Neutrophil (primary cell): ENCODE results near the gene XBP1.

Source experiments
- H3K27ac ChIP-seq: fragments of 200-600 bp; sonication (generic); 2 replicates; pipeline ENCODE4 v1.5.1; 2016; ENCODE audit warnings: mild to moderate bottlenecking, moderate library complexity
- H3K27me3 ChIP-seq: fragments of 200-600 bp; sonication (generic); 2 replicates; pipeline ENCODE4 v1.6.0; 2016; ENCODE audit warnings: mild to moderate bottlenecking
- H3K36me3 ChIP-seq: fragments of 200-600 bp; sonication (generic); 2 replicates; pipeline ENCODE4 v1.5.1; 2017
- H3K4me1 ChIP-seq, 2 experiments: fragments of 200-600 bp in 1 of 2; sonication (generic) in 1 of 2; 1 replicate in 1 of 2; 2 replicates in 1 of 2; pipeline versions ENCODE4 v1.5.1 to v1.6.1; 2013 to 2016; ENCODE audit warnings: low read depth in 1 of 2, low read length in 1 of 2, mild to moderate bottlenecking in 1 of 2, moderate library complexity in 1 of 2; ENCODE audit not compliant: control insufficient read depth in 1 of 2, insufficient read depth in 1 of 2
- H3K4me3 ChIP-seq, 2 experiments: fragments of 200-600 bp in 1 of 2; sonication (generic) in 1 of 2; 1 replicate in 1 of 2; 2 replicates in 1 of 2; pipeline ENCODE4 v1.5.1; 2013 to 2016; ENCODE audit warnings: low read depth in 1 of 2, low read length in 1 of 2, mild to moderate bottlenecking in 1 of 2, moderate library complexity in 1 of 2
- H3K9me3 ChIP-seq: fragments of 200-600 bp; sonication (generic); 2 replicates; pipeline ENCODE4 v1.5.1; 2016
- TF ChIP-seq, protein P1 (sequence below): fragments of 200-600 bp; sonication (generic); IDR thresholded peaks from 2 replicates; pipeline ENCODE4 v1.5.1; 2016; ENCODE audit warnings: antibody characterized with exemption

The XBP1 gene

DNA sequence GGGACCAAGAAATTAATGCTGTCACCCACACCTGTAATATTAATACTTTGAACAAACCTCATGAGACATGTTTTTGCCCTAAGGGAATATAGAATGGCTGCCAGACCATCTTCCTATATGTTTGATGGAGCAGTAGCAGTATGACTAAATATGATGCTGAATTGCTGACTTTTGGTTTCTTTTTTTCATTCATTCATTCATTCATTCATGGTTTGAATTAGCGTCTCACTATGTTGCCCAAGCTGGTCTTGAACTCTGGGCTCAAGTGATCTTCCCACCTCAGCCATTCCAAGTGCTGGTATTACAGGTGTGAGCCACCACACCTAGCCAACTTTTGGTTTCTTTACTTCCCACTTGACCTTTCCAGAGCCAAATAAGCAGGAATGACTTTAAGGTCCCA is 20.1 kb downstream of the XBP1 start:
- Histone ChIP-seq H3K36me3 (peaks cover 41% of the 10 kb centered on the region), H3K4me3 (no peak overlapping the region), H3K4me1 (no peaks in the 10 kb centered on the region), H3K9me3 (no peaks in the 10 kb centered on the region), H3K27me3 (no peaks in the 10 kb centered on the region), H3K27ac (no peak overlapping the region)
- TF ChIP-seq, protein P1, sequence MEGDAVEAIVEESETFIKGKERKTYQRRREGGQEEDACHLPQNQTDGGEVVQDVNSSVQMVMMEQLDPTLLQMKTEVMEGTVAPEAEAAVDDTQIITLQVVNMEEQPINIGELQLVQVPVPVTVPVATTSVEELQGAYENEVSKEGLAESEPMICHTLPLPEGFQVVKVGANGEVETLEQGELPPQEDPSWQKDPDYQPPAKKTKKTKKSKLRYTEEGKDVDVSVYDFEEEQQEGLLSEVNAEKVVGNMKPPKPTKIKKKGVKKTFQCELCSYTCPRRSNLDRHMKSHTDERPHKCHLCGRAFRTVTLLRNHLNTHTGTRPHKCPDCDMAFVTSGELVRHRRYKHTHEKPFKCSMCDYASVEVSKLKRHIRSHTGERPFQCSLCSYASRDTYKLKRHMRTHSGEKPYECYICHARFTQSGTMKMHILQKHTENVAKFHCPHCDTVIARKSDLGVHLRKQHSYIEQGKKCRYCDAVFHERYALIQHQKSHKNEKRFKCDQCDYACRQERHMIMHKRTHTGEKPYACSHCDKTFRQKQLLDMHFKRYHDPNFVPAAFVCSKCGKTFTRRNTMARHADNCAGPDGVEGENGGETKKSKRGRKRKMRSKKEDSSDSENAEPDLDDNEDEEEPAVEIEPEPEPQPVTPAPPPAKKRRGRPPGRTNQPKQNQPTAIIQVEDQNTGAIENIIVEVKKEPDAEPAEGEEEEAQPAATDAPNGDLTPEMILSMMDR: no peak

DNA sequence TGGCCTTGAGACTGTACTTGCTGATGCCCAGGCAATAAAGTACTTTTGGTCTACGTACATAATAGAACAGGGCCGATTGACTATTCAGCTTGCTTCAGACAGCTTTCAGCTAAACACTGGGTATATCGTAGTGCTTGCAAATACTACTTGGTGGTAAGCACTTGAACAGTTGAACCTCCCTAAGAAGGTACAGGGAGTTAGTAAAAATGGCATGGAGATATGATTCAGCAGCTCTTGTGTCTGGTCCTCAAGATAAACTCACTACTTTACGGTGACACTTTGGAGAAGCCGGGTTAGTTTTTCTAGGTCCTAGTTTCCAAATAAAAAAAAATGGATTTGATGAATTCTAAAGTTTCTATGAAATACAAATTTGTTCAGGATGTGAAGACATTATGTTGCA is 20.5 kb downstream of the XBP1 start:
- H3K27ac ChIP-seq: no peak overlapping the region
- H3K4me1 ChIP-seq: no peaks in the 10 kb centered on the region
- no peaks in the 10 kb centered on the region for H3K9me3 ChIP-seq
- TF ChIP-seq, protein P1: no peak
- H3K4me3 ChIP-seq: no peak overlapping the region
- no peaks in the 10 kb centered on the region for H3K27me3 ChIP-seq
- H3K36me3 ChIP-seq: peaks cover 41% of the 10 kb centered on the region

DNA sequence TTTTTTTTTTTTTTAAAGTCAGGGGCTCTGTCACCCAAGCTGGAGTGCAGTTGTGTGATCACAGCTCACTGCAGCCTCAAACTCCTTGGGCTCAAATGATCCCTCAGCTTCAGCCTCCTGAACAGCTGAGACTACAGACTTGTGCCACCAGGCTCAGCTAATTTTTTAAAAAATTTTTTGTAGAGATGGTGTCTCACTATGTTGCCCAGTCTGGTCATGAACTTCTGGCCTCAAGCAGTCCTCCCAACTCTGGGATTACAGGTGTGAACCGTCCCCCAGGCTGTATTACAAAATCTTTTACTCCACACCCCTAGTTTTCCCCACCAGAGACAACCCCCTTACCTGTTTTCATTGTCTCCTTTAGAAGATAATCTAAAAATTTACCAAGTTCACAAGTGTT is 26.0 kb downstream of the XBP1 start:
- TF ChIP-seq, protein P1: no peak
- Histone ChIP-seq H3K36me3 (peaks cover 9% of the 10 kb centered on the region), H3K27me3 (no peaks in the 10 kb centered on the region), H3K4me3 (no peak overlapping the region), H3K9me3 (no peaks in the 10 kb centered on the region), H3K4me1 (peaks cover 12 to 13% of the 10 kb centered on the region in 2 experiments), H3K27ac (no peak overlapping the region)

DNA sequence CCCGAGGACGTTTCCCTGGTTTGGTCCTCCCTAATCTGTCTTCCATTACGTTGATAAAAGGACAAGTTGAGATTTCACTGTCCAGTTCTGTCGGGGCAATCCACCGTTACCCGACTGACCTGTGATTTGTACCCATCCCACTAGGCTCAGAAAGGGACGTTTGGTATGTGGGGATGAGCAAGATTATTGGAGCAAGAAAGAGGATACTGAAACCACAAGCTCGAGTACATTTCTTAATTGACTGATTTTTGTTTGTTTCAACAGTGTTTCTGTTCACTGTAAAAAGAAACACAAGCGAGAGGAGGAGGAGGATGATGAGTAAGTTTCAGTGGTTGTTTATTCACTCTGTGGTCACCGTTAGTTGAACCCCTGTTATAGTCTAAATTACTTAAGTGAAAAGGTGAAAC is 26.9 kb downstream of the XBP1 start:
- peaks cover 9% of the 10 kb centered on the region for H3K36me3 ChIP-seq
- TF ChIP-seq, protein P1: no peak
- peak overlapping the region; percentile 86 to 92 for H3K4me3 ChIP-seq
- no peaks in the 10 kb centered on the region for H3K27me3 ChIP-seq
- H3K27ac ChIP-seq: peak overlapping the region; percentile 94
- no peaks in the 10 kb centered on the region for H3K9me3 ChIP-seq
- peaks cover 12 to 13% of the 10 kb centered on the region in 2 experiments for H3K4me1 ChIP-seq

DNA sequence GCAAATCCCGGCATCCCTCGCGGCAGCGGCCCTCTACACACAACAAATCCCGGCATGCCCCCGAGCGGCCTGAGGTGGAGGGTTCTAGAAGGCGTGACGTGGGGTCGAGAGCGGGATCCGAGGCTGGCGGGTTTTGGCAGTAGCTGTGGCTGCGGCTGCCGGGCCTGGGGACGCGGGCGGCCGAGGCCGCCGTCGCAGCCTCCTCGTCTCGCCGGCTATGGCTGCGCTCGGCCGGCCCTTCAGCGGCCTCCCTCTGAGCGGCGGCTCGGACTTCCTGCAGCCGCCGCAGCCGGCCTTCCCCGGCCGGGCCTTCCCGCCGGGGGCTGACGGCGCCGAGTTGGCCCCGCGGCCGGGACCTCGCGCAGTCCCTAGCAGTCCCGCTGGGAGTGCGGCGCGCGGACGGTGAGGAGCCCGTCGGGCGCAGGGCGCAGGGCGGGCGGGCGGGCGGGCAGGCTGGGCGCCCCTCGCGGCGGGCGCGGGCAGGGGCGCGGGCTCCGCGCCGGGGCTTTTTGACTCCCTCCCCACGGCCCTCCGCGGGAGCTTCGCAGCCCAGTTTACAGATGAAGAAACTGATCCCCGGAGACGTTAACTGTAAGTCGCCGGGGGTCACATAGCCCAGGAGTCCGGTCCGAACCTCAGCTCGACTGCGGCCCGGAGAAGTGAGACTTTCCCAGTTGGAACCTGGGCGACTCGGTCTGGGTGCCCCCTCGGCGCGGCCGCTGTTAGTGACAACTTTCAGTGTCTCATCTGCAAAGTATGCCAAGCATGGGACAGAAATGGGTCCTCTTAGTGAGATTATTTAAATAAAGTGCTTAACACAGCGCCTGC is 27.5 kb downstream of the XBP1 start, which contains the start of gene CCDC117:
TSS of gene CCDC117 (plus strand) at position 63 of the 828 bp plus-strand sequence. CDS start at position 218, 155 bp downstream.
- no peaks in the 10 kb centered on the region for H3K9me3 ChIP-seq
- peaks cover 12 to 13% of the 10 kb centered on the region in 2 experiments for H3K4me1 ChIP-seq
- peak within 1 kb of the TSS; percentile 94 for H3K27ac ChIP-seq
- H3K4me3 ChIP-seq: peak within 1 kb of the TSS; percentile 86 to 92
- H3K36me3 ChIP-seq: peaks cover 9% of the 10 kb centered on the region
- TF ChIP-seq, protein P1: peak; percentile 42
- no peaks in the 10 kb centered on the region for H3K27me3 ChIP-seq
